NT2/D1 (cell line): ENCODE measurements around the gene ELAVL2.

Experiments used
- DNase-seq: peaks from one replicate; pipeline ENCODE4 v3.0.0-alpha.2; 2011; ENCODE audit warnings: low read depth, low spot score
- H3K27me3 ChIP-seq: 2 replicates; pipeline ENCODE4 v1.6.0; 2011; ENCODE audit warnings: mild to moderate bottlenecking; ENCODE audit not compliant: insufficient read length, insufficient read depth
- H3K36me3 ChIP-seq: 2 replicates; pipeline ENCODE4 v1.6.1; 2011; ENCODE audit warnings: mild to moderate bottlenecking, low read length, mixed read lengths; ENCODE audit not compliant: insufficient read depth, insufficient read length
- H3K4me1 ChIP-seq: 2 replicates; pipeline ENCODE4 v1.5.1; 2011; ENCODE audit not compliant: insufficient read depth, insufficient read length
- H3K4me3 ChIP-seq: 2 replicates; pipeline ENCODE4 v1.5.1; 2011; ENCODE audit warnings: low read depth; ENCODE audit not compliant: insufficient read length
- H3K9ac ChIP-seq: 2 replicates; pipeline ENCODE4 v1.6.0; 2011; ENCODE audit warnings: low read depth; ENCODE audit not compliant: insufficient read length
- H3K9me3 ChIP-seq: 2 replicates; pipeline ENCODE4 v1.5.1; 2011; ENCODE audit warnings: mild to moderate bottlenecking, low read length; ENCODE audit not compliant: insufficient read depth
- SUZ12 ChIP-seq: IDR thresholded peaks from 2 replicates; pipeline ENCODE4 v1.6.1; 2011; ENCODE audit not compliant: insufficient read length, insufficient read depth; ENCODE audit errors: extremely low read depth
- YY1 ChIP-seq: IDR thresholded peaks from 2 replicates; pipeline ENCODE4 v1.6.1; 2011; ENCODE audit not compliant: insufficient read length, insufficient read depth
- ZNF274 ChIP-seq: IDR thresholded peaks from 2 replicates; pipeline ENCODE4 v1.6.1; 2011; ENCODE audit warnings: mild to moderate bottlenecking, low read depth, low read length

ELAVL2 gene

DNA sequence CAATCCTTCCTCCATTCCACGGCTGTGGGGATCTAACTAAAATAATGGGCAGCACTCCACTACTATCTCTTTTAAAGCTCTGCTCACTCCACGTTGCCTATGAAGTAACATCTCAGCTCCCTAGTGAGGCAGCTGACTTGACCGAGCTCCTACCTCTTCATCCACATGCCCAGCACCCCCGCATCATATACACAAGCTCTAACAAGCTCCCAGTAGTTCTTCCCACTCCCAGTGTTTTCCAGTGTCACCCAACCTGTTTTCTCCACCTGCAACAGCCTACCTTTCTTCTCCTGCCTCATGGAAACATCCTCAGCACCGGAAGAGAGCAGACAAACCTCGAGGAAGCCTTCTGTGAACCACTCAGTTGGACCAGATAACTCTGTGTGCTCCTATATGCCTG is 50.5 kb downstream of the ELAVL2 start:
- Histone ChIP-seq H3K4me1 (peaks cover 6% of the 10 kb centered on the region), H3K4me3 (no peak overlapping the region), H3K9ac (no peak overlapping the region), H3K27me3 (no peaks in the 10 kb centered on the region), H3K9me3 (0 out of 2 replicates have a peak, but pooled peaks cover 3% of the 10 kb centered on the region), H3K36me3 (no peaks in the 10 kb centered on the region)
- DNase-seq, result no peak
- TF ChIP-seq SUZ12 (no peak), ZNF274 (no peak), YY1 (no peak)

- Histone ChIP-seq H3K9me3 (0 out of 2 replicates have a peak, but pooled peaks cover 3% of the 10 kb centered on the region), H3K36me3 (no peaks in the 10 kb centered on the region), H3K27me3 (no peaks in the 10 kb centered on the region), H3K4me1 (peaks cover 3% of the 10 kb centered on the region), H3K4me3 (no peak overlapping the region), H3K9ac (no peak overlapping the region)
- no peak for DNase-seq
- no peak for TF ChIP-seq SUZ12
- no peak for TF ChIP-seq YY1
- TF ChIP-seq ZNF274, result no peak
Observed at GRCh38 chr9:23774266-23774665, 51.8 kb downstream of the ELAVL2 start.

GRCh38 chr9:23772385-23772783 is 53.7 kb downstream of the ELAVL2 start:
- 0 out of 2 replicates have a peak, but pooled peaks cover 3% of the 10 kb centered on the region for H3K9me3 ChIP-seq
- no peaks in the 10 kb centered on the region for H3K36me3 ChIP-seq
- no peaks in the 10 kb centered on the region for H3K27me3 ChIP-seq
- no peak for TF ChIP-seq YY1
- H3K4me3 ChIP-seq, result no peak overlapping the region
- peaks cover 3% of the 10 kb centered on the region for H3K4me1 ChIP-seq
- H3K9ac ChIP-seq, result no peak overlapping the region
- no peak for DNase-seq

DNA sequence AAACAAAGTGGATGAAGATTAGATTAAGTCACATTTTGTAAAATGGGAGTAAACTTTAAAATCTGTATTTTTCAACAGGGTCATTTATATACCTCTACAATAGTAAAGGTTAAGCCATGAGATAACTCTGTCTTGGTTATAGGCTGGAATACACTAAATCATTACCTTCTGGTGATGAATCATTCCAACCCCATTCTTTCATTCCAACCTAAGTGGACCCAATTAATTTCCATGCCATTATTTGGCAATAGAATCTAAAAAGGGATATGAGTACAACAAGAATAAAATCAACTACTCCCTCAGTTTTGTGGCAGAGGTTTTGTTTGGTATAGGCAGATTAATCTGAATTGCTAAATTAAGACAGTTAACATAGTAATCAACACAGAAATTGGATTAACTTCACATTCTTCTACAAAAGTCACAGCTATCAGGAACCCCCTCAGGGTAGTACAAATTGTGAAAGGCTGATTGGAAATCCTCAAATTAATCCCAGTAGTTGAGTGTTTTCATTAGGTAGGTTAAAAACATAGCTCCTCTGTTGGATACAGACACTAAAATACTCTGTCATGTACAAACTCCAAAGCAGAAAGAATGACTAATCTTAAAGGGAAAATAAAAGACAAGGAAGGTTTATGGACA is 54.2 kb downstream of the ELAVL2 start:
- Histone ChIP-seq H3K9me3 (0 out of 2 replicates have a peak, but pooled peaks cover 3% of the 10 kb centered on the region), H3K36me3 (no peaks in the 10 kb centered on the region), H3K4me1 (peaks cover 3% of the 10 kb centered on the region), H3K9ac (no peak overlapping the region), H3K4me3 (no peak overlapping the region), H3K27me3 (no peaks in the 10 kb centered on the region)
- no peak for TF ChIP-seq YY1
- no peak for TF ChIP-seq ZNF274
- DNase-seq, result no peak

DNA sequence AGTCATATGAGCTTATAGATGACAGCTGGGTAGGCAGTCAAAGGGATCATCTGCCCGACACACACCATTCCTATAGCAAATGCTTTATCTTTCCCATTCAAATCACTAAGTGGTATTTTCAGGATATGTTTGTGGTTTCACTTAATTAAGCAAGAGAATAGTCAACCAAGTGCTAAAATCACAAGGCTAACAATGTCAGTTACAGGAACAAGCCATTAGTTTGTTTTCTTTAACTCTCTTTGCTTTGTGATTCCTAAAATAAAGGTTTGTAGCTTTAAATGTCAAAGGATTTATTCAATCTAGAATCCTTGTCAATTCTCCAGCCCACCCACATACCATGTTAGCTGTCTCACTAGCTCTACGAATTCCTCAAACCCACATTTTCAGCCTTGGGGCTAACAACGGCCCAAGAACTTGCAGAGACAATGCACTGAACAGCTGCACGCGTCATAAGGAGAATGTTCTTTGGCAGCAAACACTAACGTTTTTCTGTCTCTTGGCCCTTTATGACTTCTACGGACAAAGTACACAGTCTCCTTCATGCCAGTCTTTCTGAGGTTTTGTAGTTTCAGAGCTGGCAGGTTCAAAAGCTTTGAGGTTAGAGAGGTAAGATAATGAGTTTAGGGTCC is 56.6 kb downstream of the ELAVL2 start:
- Histone ChIP-seq H3K9ac (no peak overlapping the region), H3K9me3 (0 out of 2 replicates have a peak, but pooled peaks cover 3% of the 10 kb centered on the region), H3K36me3 (no peaks in the 10 kb centered on the region), H3K4me3 (no peak overlapping the region), H3K27me3 (no peaks in the 10 kb centered on the region), H3K4me1 (no peaks in the 10 kb centered on the region)
- DNase-seq, result no peak
- TF ChIP-seq ZNF274, result no peak
- TF ChIP-seq YY1, result no peak
- no peak for TF ChIP-seq SUZ12

DNA sequence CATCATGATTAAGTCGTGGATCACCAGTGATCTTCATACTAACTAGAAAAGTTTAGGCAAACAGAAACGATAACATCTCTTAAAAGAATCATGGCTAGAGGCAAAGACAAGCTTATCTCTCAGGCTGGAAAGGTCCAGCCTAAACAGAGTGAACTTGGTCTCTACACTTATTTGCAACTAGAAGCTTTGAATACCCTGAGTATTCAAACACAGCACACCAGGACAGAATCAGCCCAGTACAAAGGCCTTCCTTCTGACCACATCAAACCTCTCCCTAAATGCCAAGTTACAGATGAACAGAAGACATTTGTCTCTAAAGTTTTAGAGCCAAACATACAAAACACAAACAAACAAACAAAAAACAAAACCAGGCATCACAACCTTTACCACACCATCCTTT is 57.2 kb downstream of the ELAVL2 start:
- Histone ChIP-seq H3K4me1 (no peaks in the 10 kb centered on the region), H3K36me3 (no peaks in the 10 kb centered on the region), H3K9ac (no peak overlapping the region), H3K4me3 (no peak overlapping the region), H3K9me3 (0 out of 2 replicates have a peak, but pooled peaks cover 3% of the 10 kb centered on the region), H3K27me3 (no peaks in the 10 kb centered on the region)
- no peak for TF ChIP-seq ZNF274
- no peak for TF ChIP-seq YY1
- TF ChIP-seq SUZ12, result no peak
- DNase-seq, result no peak

GRCh38 chr9:23766613-23767012 is 59.4 kb downstream of the ELAVL2 start:
- H3K4me1 ChIP-seq, result no peaks in the 10 kb centered on the region
- no peak for TF ChIP-seq ZNF274
- no peak for TF ChIP-seq SUZ12
- no peak for TF ChIP-seq YY1
- DNase-seq, result no peak

More at GRCh38 chr9:23766613-23767012, 59.4 kb downstream of the ELAVL2 start:
- no peak overlapping the region for H3K9ac ChIP-seq
- H3K9me3 ChIP-seq, result 0 out of 2 replicates have a peak, but pooled peaks cover 3% of the 10 kb centered on the region
- H3K27me3 ChIP-seq, result no peaks in the 10 kb centered on the region
- H3K36me3 ChIP-seq, result peaks cover 3% of the 10 kb centered on the region
- no peak overlapping the region for H3K4me3 ChIP-seq
